Astrocyte of the spinal cord (primary cell): ENCODE measurements around the gene THRSP.

Experiments used
- DNase-seq: peaks from one replicate; pipeline ENCODE4 v3.0.0; 2011; ENCODE audit warnings: low read depth, low spot score
- H3K4me3 ChIP-seq: 2 replicates; pipeline ENCODE4 v1.5.1; 2011; ENCODE audit warnings: low read depth, mild to moderate bottlenecking, low read length, moderate library complexity
- in situ Hi-C: cut with HindIII; loops from 2 replicates; pipeline ENCODE4 v1.10.0; 2017; ENCODE audit warnings: low sequenced_read_pairs
- TF ChIP-seq, protein P1 (sequence below): IDR thresholded peaks from 2 replicates; pipeline ENCODE4 v1.5.1; 2012; ENCODE audit warnings: low read depth, mild to moderate bottlenecking, low read length, inconsistent platforms

The THRSP gene

GRCh38 chr11:78041843-78042440 lies 21.7 kb upstream of the THRSP start:
- H3K4me3 ChIP-seq = no peak overlapping the region
- TF ChIP-seq, protein P1, sequence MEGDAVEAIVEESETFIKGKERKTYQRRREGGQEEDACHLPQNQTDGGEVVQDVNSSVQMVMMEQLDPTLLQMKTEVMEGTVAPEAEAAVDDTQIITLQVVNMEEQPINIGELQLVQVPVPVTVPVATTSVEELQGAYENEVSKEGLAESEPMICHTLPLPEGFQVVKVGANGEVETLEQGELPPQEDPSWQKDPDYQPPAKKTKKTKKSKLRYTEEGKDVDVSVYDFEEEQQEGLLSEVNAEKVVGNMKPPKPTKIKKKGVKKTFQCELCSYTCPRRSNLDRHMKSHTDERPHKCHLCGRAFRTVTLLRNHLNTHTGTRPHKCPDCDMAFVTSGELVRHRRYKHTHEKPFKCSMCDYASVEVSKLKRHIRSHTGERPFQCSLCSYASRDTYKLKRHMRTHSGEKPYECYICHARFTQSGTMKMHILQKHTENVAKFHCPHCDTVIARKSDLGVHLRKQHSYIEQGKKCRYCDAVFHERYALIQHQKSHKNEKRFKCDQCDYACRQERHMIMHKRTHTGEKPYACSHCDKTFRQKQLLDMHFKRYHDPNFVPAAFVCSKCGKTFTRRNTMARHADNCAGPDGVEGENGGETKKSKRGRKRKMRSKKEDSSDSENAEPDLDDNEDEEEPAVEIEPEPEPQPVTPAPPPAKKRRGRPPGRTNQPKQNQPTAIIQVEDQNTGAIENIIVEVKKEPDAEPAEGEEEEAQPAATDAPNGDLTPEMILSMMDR = no peak
- DNase-seq = no peak
- in situ Hi-C loops = no loop called here

DNA sequence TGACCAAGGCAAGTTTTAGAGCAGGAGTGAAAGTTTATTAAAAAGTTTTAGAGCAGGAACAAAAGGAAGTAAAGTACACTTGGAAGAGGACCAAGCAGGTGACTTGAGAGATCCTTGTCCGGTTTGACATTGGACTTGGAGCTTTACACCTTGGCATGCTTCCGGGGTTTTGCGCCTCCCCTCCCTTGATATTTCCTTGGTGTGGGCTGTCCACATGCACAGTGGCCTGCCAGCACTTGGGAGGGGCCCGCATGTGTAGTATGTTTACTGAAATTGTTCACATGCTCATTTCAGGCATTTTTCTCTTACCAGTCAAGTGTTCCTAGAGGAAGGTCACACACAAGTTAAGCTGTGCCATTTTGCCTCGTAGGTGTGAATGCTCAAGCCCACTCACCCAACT lies 19.0 kb upstream of the THRSP start:
- H3K4me3 ChIP-seq = no peak overlapping the region
- DNase-seq = no peak
- in situ Hi-C loops = no loop called here
- TF ChIP-seq, protein P1 = no peak

- peak; percentile 68 for DNase-seq
- in situ Hi-C loops = no loop called here
- peak overlapping the region; percentile 36 for H3K4me3 ChIP-seq
- TF ChIP-seq, protein P1 = peak; percentile 92
Measured at GRCh38 chr11:78045851-78046485, 17.7 kb upstream of the THRSP start.

DNA sequence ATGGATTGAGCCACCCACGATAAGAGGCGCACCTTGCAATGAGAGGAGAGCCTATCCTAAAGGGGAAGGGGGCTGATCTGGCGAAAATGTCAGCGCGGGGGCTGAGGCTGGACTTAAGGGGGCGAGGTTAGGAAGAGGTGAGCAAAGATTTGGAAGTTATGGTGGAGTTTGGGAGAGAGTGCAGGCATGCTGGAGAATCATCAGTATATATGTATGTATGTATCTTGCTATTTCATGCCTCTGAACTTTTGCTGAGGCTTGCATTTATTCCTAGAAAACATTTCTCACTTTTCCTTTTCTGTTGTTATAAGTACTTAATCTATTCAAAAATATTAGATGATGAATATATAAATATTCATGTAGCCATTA lies 17.2 kb upstream of the THRSP start:
- DNase-seq = no peak
- TF ChIP-seq, protein P1 = no peak
- in situ Hi-C loops = no loop called here
- no peak overlapping the region for H3K4me3 ChIP-seq

DNA sequence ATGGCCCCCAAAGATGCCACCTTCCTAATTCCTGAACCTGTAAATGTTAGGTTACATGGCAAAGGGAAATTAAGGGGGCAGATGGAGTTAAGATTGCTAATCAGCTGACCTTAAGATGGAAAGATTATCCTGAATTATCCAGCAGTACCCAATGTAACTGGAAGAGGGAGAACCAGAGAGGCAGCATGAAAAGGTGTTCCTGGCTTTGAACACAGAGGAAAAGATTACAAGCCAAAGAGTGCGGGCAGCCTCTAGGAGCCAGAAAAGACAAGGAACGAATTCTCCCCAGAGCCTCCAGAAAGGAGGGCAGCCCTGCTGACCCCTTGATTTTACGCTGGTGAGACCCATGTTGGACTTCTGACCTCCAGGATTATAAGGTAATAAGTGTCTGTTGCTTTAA lies 15.1 kb upstream of the THRSP start:
- no peak overlapping the region for H3K4me3 ChIP-seq
- in situ Hi-C loops = no loop called here
- TF ChIP-seq, protein P1 = no peak
- no peak for DNase-seq

DNA sequence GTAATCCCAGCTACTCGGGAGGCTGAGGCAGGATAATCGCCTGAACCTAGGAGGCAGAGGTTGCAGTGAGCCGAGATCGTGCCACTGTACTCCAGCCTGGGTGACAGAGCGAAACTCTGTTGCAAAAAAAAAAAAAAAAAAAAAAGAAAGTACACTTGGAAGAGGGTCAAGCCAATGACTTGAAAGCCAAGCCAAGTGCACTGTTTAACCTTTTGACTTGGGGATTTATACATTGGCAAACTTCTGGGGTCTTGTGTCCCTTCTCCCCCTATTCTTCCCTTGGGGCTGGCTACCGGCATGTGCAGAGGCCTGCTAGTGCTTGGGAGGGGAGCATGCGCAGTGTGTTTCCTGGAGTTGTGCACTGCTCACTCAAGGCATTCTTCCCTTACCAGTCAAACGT lies 14.3 kb upstream of the THRSP start:
- in situ Hi-C loops = no loop called here
- H3K4me3 ChIP-seq = no peak overlapping the region
- TF ChIP-seq, protein P1 = no peak
- DNase-seq = no peak
